ENCODE results near the gene STK38. TPM values are rescaled to one million over a fixed set of nuclear protein-coding genes. Genes with fewer than 3 reads are reported as not detected.

STK38 gene
- total and polyA plus RNA-seq, 2 of the 8 experiments (the other 6 are each of a cell fraction or from before 2014, with no cell fraction given) = 8.1 to 19.8 TPM

GRCh38 chr6:36563928-36564284 is 16.6 kb upstream of the STK38 start:
- Histone ChIP-seq H3K27me3 (replicated peaks in 1 of 4; ENCODE audit: control insufficient read depth in 3 of 4, extremely low read depth in 1 of 4, insufficient read depth in 3 of 4, low read length in 3 of 4) (no peaks in the 10 kb centered on the region), H3K27ac (ENCODE audit: low read depth, low read length) (no peak overlapping the region), H2AFZ (ENCODE audit: low read length) (no peak overlapping the region), H3K18ac (ENCODE audit: extremely low read depth, low read length) (no peak overlapping the region), H2BK5ac (ENCODE audit: low read depth, low read length) (no peak overlapping the region), H3K4me2 (ENCODE audit: insufficient read depth in 1 of 2, low read depth in 2 of 2, low read length in 2 of 2) (no peak overlapping the region), H3K36me3 (ENCODE audit: control insufficient read depth in 2 of 4, insufficient read depth in 4 of 4, low read length in 3 of 4) (no peaks in the 10 kb centered on the region), H3K4me1 (replicated peaks in 1 of 4; ENCODE audit: control insufficient read depth in 3 of 4, insufficient read depth in 4 of 4, low read length in 3 of 4) (peaks cover 0 to 3% (median 0%) of the 10 kb centered on the region in 4 experiments; a peak in 1 of 7 replicates), H3K14ac (ENCODE audit: insufficient read length) (no peak overlapping the region), H2BK12ac (ENCODE audit: low read depth, low read length) (no peak overlapping the region), H3K9ac (replicated peaks in 1 of 4; ENCODE audit: extremely low read depth in 1 of 4, low read depth in 3 of 4, low read length in 3 of 4) (no peak overlapping the region), H3K4me3 (ENCODE audit: extremely low read depth in 1 of 4, insufficient read depth in 2 of 4, low read depth in 3 of 4, low read length in 4 of 4) (no peak overlapping the region), H4K20me1 (replicated peaks in 1 of 2; ENCODE audit: control insufficient read depth in 1 of 2, insufficient read depth in 2 of 2, low read length in 2 of 2) (no peaks in the 10 kb centered on the region), H2BK15ac (ENCODE audit: low read length) (no peak overlapping the region), H2BK20ac (ENCODE audit: low read length) (no peak overlapping the region), H3K9me3 (ENCODE audit: insufficient read depth in 2 of 2, low read depth in 1 of 2, low read length in 1 of 2) (no peaks in the 10 kb centered on the region), H4K8ac (ENCODE audit: extremely low read depth, insufficient read depth, low read length) (no peak overlapping the region), H3K23ac (ENCODE audit: insufficient read length) (no peak overlapping the region), H3K23me2 (ENCODE audit: low read depth, low read length) (no peaks in the 10 kb centered on the region), H4K5ac (ENCODE audit: insufficient read length, low read depth, low read length) (no peak overlapping the region), H2BK120ac (replicated peaks; ENCODE audit: low read depth, low read length) (no peak overlapping the region), H3K56ac (replicated peaks; ENCODE audit: insufficient read length, low read depth, low read length) (no peak overlapping the region), H3K4ac (replicated peaks; ENCODE audit: insufficient read length, low read depth, low read length) (no peak overlapping the region), H3K79me1 (ENCODE audit: low read depth, low read length) (no peaks in the 10 kb centered on the region), H3K79me2 (ENCODE audit: control insufficient read depth in 1 of 2, insufficient read depth in 2 of 2, low read length in 2 of 2) (no peaks in the 10 kb centered on the region), H2AK5ac (ENCODE audit: low read depth, low read length) (no peak overlapping the region), H4K91ac (replicated peaks; ENCODE audit: insufficient read length, low read length) (no peak overlapping the region)
- whole genome bisulfite sequencing, 2 experiments (ENCODE audit: extremely low coverage in 1 of 2, insufficient coverage in 1 of 2, insufficient read length in 1 of 2, insufficient replicate concordance in 2 of 2, low coverage in 1 of 2, low lambda C conversion rate in 2 of 2, missing lambda C conversion rate in 1 of 2) = 84% methylated on average over 3 of the region's 4 CpGs; no CpG with 5 or more reads in 1 of the 2 experiments
- DNase-seq (ENCODE audit: low read depth in 1 of 2, low spot score in 2 of 2) = no peak
- ChIA-PET CTCF (ENCODE audit: partially characterized antibody) (interaction anchor here (1.3 to 3.4 kb wide), 2 partner anchors 12 to 15 kb away, joined by 6 to 14 read pairs; no protein-coding TSS in a partner anchor), POLR2A (ENCODE audit: partially characterized antibody) (interaction anchor here (0.6 to 1.7 kb wide), 4 partner anchors 15 to 40 kb away, joined by 3 to 6 read pairs (median 3); no protein-coding TSS in a partner anchor)
- no peak for FAIRE-seq
- TF ChIP-seq CHD1 (IDR thresholded peaks at IDR 0.05; ENCODE audit: low read depth, low read length) = no peak
- no peak for TF ChIP-seq EGR1 (IDR thresholded peaks at IDR 0.05; ENCODE audit: borderline replicate concordance, low read depth, low read length)
- TF ChIP-seq ASH2L (IDR thresholded peaks at IDR 0.05; ENCODE audit: low read length) = no peak
- TF ChIP-seq E2F6 (IDR thresholded peaks at IDR 0.05) = no peak
- no peak for TF ChIP-seq HDAC2 (IDR thresholded peaks at IDR 0.05; ENCODE audit: borderline replicate concordance in 1 of 2, low read depth in 2 of 2, low read length in 2 of 2)
- TF ChIP-seq JUN (IDR thresholded peaks at IDR 0.05; ENCODE audit: low read depth, low read length) = no peak
- TF ChIP-seq ZNF274 (IDR thresholded peaks at IDR 0.05; ENCODE audit: borderline replicate concordance, extremely low read depth, low read length) = no peak
- no peak for TF ChIP-seq TBP (IDR thresholded peaks at IDR 0.05; ENCODE audit: low read depth, low read length)
- TF ChIP-seq YY1 (IDR thresholded peaks at IDR 0.05; ENCODE audit: low read depth, low read length) = no peak
- TF ChIP-seq ATF2 (IDR thresholded peaks at IDR 0.05; ENCODE audit: low read length) = no peak
- no peak for TF ChIP-seq TEAD4 (IDR thresholded peaks at IDR 0.05; ENCODE audit: low read depth, low read length)
- no peak for TF ChIP-seq ATF3 (IDR thresholded peaks at IDR 0.05; ENCODE audit: insufficient read depth, low read depth, low read length)

All from H1 (cell line).